IMR-90 (cell line): ENCODE measurements around the gene SIPA1L3. TPM values are rescaled to one million over a fixed set of nuclear protein-coding genes. Genes with fewer than 3 reads are reported as not detected.

ENCODE experiments used
- ATAC-seq: fragments of 200-7000 bp; cut with Tn5 transposase; 2 replicates; pipeline ENCODE4 v1.9.1; 2020; ENCODE audit warnings: low read depth, mild to moderate bottlenecking, moderate library complexity
- BruUV-seq: library from RNA; stranded (reverse); fragments of 400-500 nt; replicated peaks from 2 replicates; lab custom pipeline; 2021; lab: Mats Ljungman, UMichigan
- CTCF ChIA-PET: fragments of 300-600 bp; formaldehyde crosslinking; extraction: SDS; loops from one replicate; lab custom pipeline; 2021; ENCODE audit warnings: antibody characterized with exemption; lab: Yijun Ruan, JAX
- POLR2A ChIA-PET: fragments of 300-600 bp; sonication (Branson Sonifier 250); formaldehyde crosslinking; loops from one replicate; lab custom pipeline; 2022; ENCODE audit warnings: antibody characterized with exemption; ENCODE audit not compliant: unreplicated experiment; lab: Charles Lee
- DNase-seq: peaks from one replicate; pipeline ENCODE4 v3.0.0; 2013
- H2AFZ ChIP-seq: replicated peaks from 2 replicates; pipeline ENCODE3; 2013; ENCODE audit warnings: low read length, mild to moderate bottlenecking; ENCODE audit not compliant: poor library complexity
- H2AK5ac ChIP-seq: 2 replicates; pipeline ENCODE4 v1.6.1; 2013; ENCODE audit warnings: low read depth, low read length, inconsistent platforms
- H2AK9ac ChIP-seq: replicated peaks from 2 replicates; pipeline ENCODE3; 2013; ENCODE audit warnings: mild to moderate bottlenecking, low read depth, low read length, moderate library complexity; ENCODE audit not compliant: poor library complexity
- H2BK120ac ChIP-seq: 2 replicates; pipeline ENCODE4 v1.6.1; 2013; ENCODE audit warnings: low read depth, low read length, inconsistent platforms
- H2BK15ac ChIP-seq: 3 replicates; pipeline ENCODE4 v1.6.1; 2013; ENCODE audit warnings: low read depth, low read length, inconsistent platforms
- H2BK20ac ChIP-seq: 2 replicates; pipeline ENCODE4 v1.6.1; 2013; ENCODE audit warnings: low read depth, mild to moderate bottlenecking, inconsistent platforms, low read length, moderate library complexity
- H2BK5ac ChIP-seq: 2 replicates; pipeline ENCODE4 v1.6.1; 2013; ENCODE audit warnings: mild to moderate bottlenecking, low read depth, low read length, inconsistent platforms; ENCODE audit not compliant: poor library complexity, severe bottlenecking
- H3K14ac ChIP-seq: replicated peaks from 2 replicates; pipeline ENCODE4 v1.6.1; 2013; ENCODE audit warnings: low read depth, low read length, inconsistent platforms
- H3K18ac ChIP-seq: 2 replicates; pipeline ENCODE4 v1.6.1; 2013; ENCODE audit warnings: low read depth, low read length, control low read depth
- H3K23ac ChIP-seq: 2 replicates; pipeline ENCODE4 v1.6.1; 2013; ENCODE audit warnings: low read depth, low read length, inconsistent platforms
- H3K27ac ChIP-seq: 2 replicates; pipeline ENCODE4 v1.5.1; 2013; ENCODE audit warnings: mild to moderate bottlenecking, control low read depth, low read length; ENCODE audit not compliant: insufficient read depth
- H3K27me3 ChIP-seq: 2 replicates; pipeline ENCODE4 v1.6.1; 2013; ENCODE audit warnings: low read length; ENCODE audit not compliant: control insufficient read depth, insufficient read depth
- H3K36me3 ChIP-seq: 2 replicates; pipeline ENCODE4 v1.6.1; 2013; ENCODE audit warnings: low read length, mixed read lengths; ENCODE audit not compliant: control insufficient read depth, insufficient read depth
- H3K4ac ChIP-seq: 2 replicates; pipeline ENCODE4 v1.6.1; 2013; ENCODE audit warnings: low read depth, low read length, inconsistent platforms
- H3K4me1 ChIP-seq: 2 replicates; pipeline ENCODE4 v1.6.1; 2013; ENCODE audit warnings: low read length, mixed read lengths; ENCODE audit not compliant: control insufficient read depth, insufficient read depth
- H3K4me2 ChIP-seq: 2 replicates; pipeline ENCODE4 v1.6.1; 2013; ENCODE audit warnings: low read depth, mild to moderate bottlenecking, control low read depth, low read length, moderate library complexity
- H3K4me3 ChIP-seq: 2 replicates; pipeline ENCODE4 v1.5.1; 2013; ENCODE audit warnings: low read depth, mild to moderate bottlenecking, control low read depth, low read length, moderate library complexity; ENCODE audit not compliant: insufficient read depth
- H3K56ac ChIP-seq: 2 replicates; pipeline ENCODE4 v1.6.1; 2013; ENCODE audit warnings: low read length, inconsistent platforms; ENCODE audit not compliant: insufficient read depth; ENCODE audit errors: extremely low read depth
- H3K79me1 ChIP-seq, 2 experiments: 2 replicates each; pipeline ENCODE4 v1.6.1; 2013; ENCODE audit warnings: low read length in 2 of 2, inconsistent platforms in 1 of 2, low read depth in 1 of 2
- H3K9ac ChIP-seq: 2 replicates; pipeline ENCODE4 v1.6.1; 2013; ENCODE audit warnings: low read depth, low read length, control low read depth
- H3K9me1 ChIP-seq: 2 replicates; pipeline ENCODE4 v1.6.1; 2013; ENCODE audit warnings: low read length, inconsistent platforms; ENCODE audit not compliant: insufficient read depth
- H3K9me3 ChIP-seq: 2 replicates; pipeline ENCODE4 v1.6.1; 2013; ENCODE audit warnings: low read length; ENCODE audit not compliant: control insufficient read depth, insufficient read depth
- H4K20me1 ChIP-seq: 2 replicates; pipeline ENCODE4 v1.6.1; 2013; ENCODE audit warnings: low read length, inconsistent platforms; ENCODE audit not compliant: insufficient read depth
- H4K5ac ChIP-seq: 2 replicates; pipeline ENCODE4 v1.6.1; 2013; ENCODE audit warnings: mild to moderate bottlenecking, low read depth, low read length, control low read depth
- H4K8ac ChIP-seq, 2 experiments: 2 replicates each; pipeline ENCODE4 v1.6.1; 2013; ENCODE audit warnings: low read depth in 2 of 2, low read length in 2 of 2, control low read depth in 1 of 2, inconsistent platforms in 1 of 2
- H4K91ac ChIP-seq: 2 replicates; pipeline ENCODE4 v1.6.1; 2013; ENCODE audit warnings: low read depth, low read length, inconsistent platforms; ENCODE audit not compliant: insufficient read depth
- BHLHE40 ChIP-seq: fragments of 150-350 bp; IDR thresholded peaks from 2 replicates; pipeline ENCODE4 v1.6.1; 2016; ENCODE audit warnings: mild to moderate bottlenecking, low read depth, low read length
- CEBPB ChIP-seq: IDR thresholded peaks from 2 replicates; pipeline ENCODE4 v1.6.1; 2012; ENCODE audit warnings: low read depth, low read length, improper control_type of control experiment
- WGBS, 2 experiments: methylation state at CpG; one replicate each; pipeline versions ENCODE4 v1.1.5 to v1.1.7; 2013; ENCODE audit warnings: missing lambda C conversion rate in 2 of 2; ENCODE audit not compliant: insufficient read length in 1 of 2; ENCODE audit errors: extremely low coverage in 2 of 2; 5-methylcytosine and 5-hydroxymethylcytosine counted together
- dilution Hi-C: fragments of 300-500 bp; cut with HindIII; formaldehyde crosslinking; loops from one replicate; pipeline ENCODE4 v1.14.3; 2018; ENCODE audit warnings: low sequenced_read_pairs; ENCODE audit not compliant: unreplicated experiment
- in situ Hi-C: fragments of 300-500 bp; cut with MboI; formaldehyde crosslinking; loops from 3 replicates; pipeline ENCODE4 v1.14.3; 2019; ENCODE audit warnings: low sequenced_read_pairs, inconsistent platforms, mixed read lengths
- intact Hi-C: fragments of 100-400 bp; cut with micrococcal nuclease; formaldehyde crosslinking; loops from 2 replicates; pipeline ENCODE4 v1.10.0; 2022
- polyA plus RNA-seq, 3 experiments: library from polyadenylated mRNA; depleted of rRNA; stranded (reverse); fragments of >200 nt; gene quantifications; 2 replicates each; pipeline ENCODE4 v1.2.3, GENCODE V29; 2012; ENCODE audit warnings: low replicate concordance in 1 of 3
- total RNA-seq: library from RNA; depleted of rRNA; stranded (reverse); fragments of >200 nt; gene quantifications from 2 replicates; pipeline ENCODE4 v1.2.3, GENCODE V29; 2012
- TF ChIP-seq, protein P1 (sequence below): fragments of 150-350 bp; IDR thresholded peaks from 2 replicates; pipeline ENCODE4 v1.6.1; 2017; ENCODE audit warnings: mild to moderate bottlenecking, antibody characterized with exemption, low read length, low read depth

SIPA1L3 gene
- total and polyA plus RNA-seq, 2 of the 4 experiments (the other 2 are of a cell fraction) = 4.1 to 9.4 TPM

DNA sequence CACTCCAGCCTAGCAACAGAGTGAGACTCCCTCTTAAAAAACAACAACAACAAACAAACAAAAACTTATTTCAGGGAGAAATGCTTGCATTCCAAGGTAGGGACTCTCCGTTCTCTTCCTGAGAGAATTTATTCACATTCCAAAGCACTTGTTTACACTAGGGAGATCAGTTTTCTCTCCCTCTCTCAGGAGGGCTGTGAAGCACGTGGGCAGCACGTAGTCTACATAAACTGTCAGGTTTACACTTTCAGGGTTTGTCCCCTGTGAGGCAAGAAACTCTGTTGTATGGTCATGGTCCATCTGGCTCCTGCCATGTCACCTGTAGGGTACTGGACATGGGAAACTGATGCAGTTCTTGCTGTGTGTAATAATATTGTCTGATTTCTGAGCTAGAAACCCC, 32.2 kb upstream of the SIPA1L3 start:
- no peak overlapping the region for H4K91ac ChIP-seq
- H4K8ac ChIP-seq = no peak overlapping the region
- no peak overlapping the region for H4K5ac ChIP-seq
- no peaks in the 10 kb centered on the region for H4K20me1 ChIP-seq
- peak; percentile 79 for ATAC-seq
- ChIA-PET POLR2A (no interaction called here), CTCF (no interaction called here)
- DNase-seq = peak; percentile 59
- H3K4me1 ChIP-seq = no peaks in the 10 kb centered on the region
- no peak overlapping the region for H2AK5ac ChIP-seq
- H3K27me3 ChIP-seq = no peaks in the 10 kb centered on the region
- no peaks in the 10 kb centered on the region for H3K36me3 ChIP-seq
- no peak overlapping the region for H3K23ac ChIP-seq
- no peak overlapping the region for H3K9ac ChIP-seq
- WGBS, 2 experiments = no CpG with 5 or more reads among the region's 3 CpGs
- no peak overlapping the region for H3K4ac ChIP-seq
- no peak overlapping the region for H3K27ac ChIP-seq
- no peak overlapping the region for H2BK120ac ChIP-seq
- H3K14ac ChIP-seq = no peak overlapping the region
- H2BK20ac ChIP-seq = no peak overlapping the region
- dilution Hi-C loops (no loop called here), in situ Hi-C loops (no loop called here), intact Hi-C loops (no loop called here)
- no peak overlapping the region for H2AFZ ChIP-seq
- BruUV-seq = no TSS peak
- TF ChIP-seq CEBPB = no peak
- TF ChIP-seq BHLHE40 = peak; percentile 56; the same call in 1 of the 2 replicates
- TF ChIP-seq, protein P1, sequence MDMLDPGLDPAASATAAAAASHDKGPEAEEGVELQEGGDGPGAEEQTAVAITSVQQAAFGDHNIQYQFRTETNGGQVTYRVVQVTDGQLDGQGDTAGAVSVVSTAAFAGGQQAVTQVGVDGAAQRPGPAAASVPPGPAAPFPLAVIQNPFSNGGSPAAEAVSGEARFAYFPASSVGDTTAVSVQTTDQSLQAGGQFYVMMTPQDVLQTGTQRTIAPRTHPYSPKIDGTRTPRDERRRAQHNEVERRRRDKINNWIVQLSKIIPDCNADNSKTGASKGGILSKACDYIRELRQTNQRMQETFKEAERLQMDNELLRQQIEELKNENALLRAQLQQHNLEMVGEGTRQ = peak; percentile 64; the same call in 1 of the 2 replicates
- H3K4me2 ChIP-seq = no peak overlapping the region
- no peak overlapping the region for H2AK9ac ChIP-seq
- no peak overlapping the region for H2BK5ac ChIP-seq
- no peaks in the 10 kb centered on the region for H3K9me1 ChIP-seq
- H3K4me3 ChIP-seq = no peak overlapping the region
- H3K79me1 ChIP-seq = no peaks in the 10 kb centered on the region
- no peak overlapping the region for H3K18ac ChIP-seq
- no peak overlapping the region for H3K56ac ChIP-seq
- no peak overlapping the region for H2BK15ac ChIP-seq
- H3K9me3 ChIP-seq = peaks cover 1% of the 10 kb centered on the region
